ENCODE measurements around the gene RANBP17. TPM values are rescaled to one million over a fixed set of nuclear protein-coding genes. Genes with fewer than 3 reads are reported as not detected.
"Not testable (repeated sequence)": the region's sequence is repeated elsewhere in the genome, so short reads cannot be mapped to it uniquely, and the experiment has no call there.

RANBP17 gene
- total RNA-seq, 1 experiment from 2014 or later: 6.6 TPM

GRCh38 chr5:171295299-171295698 is 433.5 kb downstream of the RANBP17 start:
- no peak for DNase-seq (ENCODE audit: low read depth)
- in situ Hi-C loops (cut with HindIII; ENCODE audit: low pct_unique_long_range_greater_than_20kb, low sequenced_read_pairs): no loop called here

DNA sequence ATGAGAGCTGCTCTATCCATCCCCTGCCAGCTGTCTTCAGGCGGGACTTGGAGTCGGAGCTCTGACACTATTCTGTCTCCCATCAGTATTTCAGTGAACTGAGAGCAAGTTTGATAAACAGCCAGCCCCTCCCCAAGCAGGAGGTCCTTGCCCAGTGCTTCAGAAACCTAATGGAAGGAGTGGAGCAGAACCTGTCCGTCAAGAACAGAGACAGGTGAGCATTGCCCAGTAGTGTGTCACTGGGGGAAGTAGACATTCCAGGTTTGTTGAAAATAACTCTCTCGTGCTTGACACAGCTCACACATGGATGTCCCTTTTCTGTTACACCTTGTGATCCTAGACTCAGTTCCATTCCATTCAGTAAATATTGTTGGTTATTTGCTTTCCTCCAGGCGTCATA is 434.0 kb downstream of the RANBP17 start:
- DNase-seq (ENCODE audit: low read depth): no peak
- in situ Hi-C loops (cut with HindIII; ENCODE audit: low pct_unique_long_range_greater_than_20kb, low sequenced_read_pairs): no loop called here

- in situ Hi-C loops (cut with HindIII; ENCODE audit: low pct_unique_long_range_greater_than_20kb, low sequenced_read_pairs); DNase-seq (ENCODE audit: low read depth): not testable (repeated sequence)
Measured at GRCh38 chr5:171297941-171298340, 436.1 kb downstream of the RANBP17 start.

- DNase-seq (ENCODE audit: low read depth): no peak
- in situ Hi-C loops (cut with HindIII; ENCODE audit: low pct_unique_long_range_greater_than_20kb, low sequenced_read_pairs): no loop called here
Measured at GRCh38 chr5:171299228-171299627, 437.4 kb downstream of the RANBP17 start.

DNA sequence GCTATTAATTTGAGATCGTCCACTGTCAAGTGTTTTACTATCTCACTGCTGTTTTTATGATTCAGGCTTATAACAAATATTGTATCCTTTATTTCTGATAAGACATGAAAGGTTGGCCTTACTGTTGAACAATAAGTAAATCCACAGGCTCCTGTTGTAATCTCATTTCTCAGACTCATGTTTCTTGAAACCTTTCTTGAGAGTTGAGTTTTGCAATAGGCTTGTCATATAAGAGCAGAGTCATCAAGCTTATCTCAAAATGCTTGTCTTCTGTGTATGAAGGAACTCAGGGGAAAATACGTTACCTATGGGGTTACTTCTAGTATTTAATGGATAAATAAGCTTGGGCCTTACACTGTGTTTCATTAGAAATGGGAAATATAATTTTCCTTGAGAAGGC is 438.0 kb downstream of the RANBP17 start:
- no peak for DNase-seq (ENCODE audit: low read depth)
- in situ Hi-C loops (cut with HindIII; ENCODE audit: low pct_unique_long_range_greater_than_20kb, low sequenced_read_pairs): no loop called here

GRCh38 chr5:171300358-171300757 is 438.5 kb downstream of the RANBP17 start:
- DNase-seq (ENCODE audit: low read depth): no peak
- in situ Hi-C loops (cut with HindIII; ENCODE audit: low pct_unique_long_range_greater_than_20kb, low sequenced_read_pairs): no loop called here

- no peak for DNase-seq (ENCODE audit: low read depth)
- in situ Hi-C loops (cut with HindIII; ENCODE audit: low pct_unique_long_range_greater_than_20kb, low sequenced_read_pairs): no loop called here
Measured at GRCh38 chr5:171306166-171306565, 444.3 kb downstream of the RANBP17 start.

GRCh38 chr5:171306781-171307591 is 445.2 kb downstream of the RANBP17 start:
- in situ Hi-C loops (cut with HindIII; ENCODE audit: low pct_unique_long_range_greater_than_20kb, low sequenced_read_pairs): no loop called here
- no peak for DNase-seq (ENCODE audit: low read depth)

GRCh38 chr5:171307789-171308452 is 446.1 kb downstream of the RANBP17 start:
- no peak for DNase-seq (ENCODE audit: low read depth)
- in situ Hi-C loops (cut with HindIII; ENCODE audit: low pct_unique_long_range_greater_than_20kb, low sequenced_read_pairs): no loop called here

- in situ Hi-C loops (cut with HindIII; ENCODE audit: low pct_unique_long_range_greater_than_20kb, low sequenced_read_pairs): no loop called here
- no peak for DNase-seq (ENCODE audit: low read depth)
Measured at GRCh38 chr5:171308453-171309275, 446.8 kb downstream of the RANBP17 start, which contains the start of gene TLX3. TLX3 (plus strand) TSS chr5:171309248; CDS start chr5:171309366, 118 bp downstream.

DNA sequence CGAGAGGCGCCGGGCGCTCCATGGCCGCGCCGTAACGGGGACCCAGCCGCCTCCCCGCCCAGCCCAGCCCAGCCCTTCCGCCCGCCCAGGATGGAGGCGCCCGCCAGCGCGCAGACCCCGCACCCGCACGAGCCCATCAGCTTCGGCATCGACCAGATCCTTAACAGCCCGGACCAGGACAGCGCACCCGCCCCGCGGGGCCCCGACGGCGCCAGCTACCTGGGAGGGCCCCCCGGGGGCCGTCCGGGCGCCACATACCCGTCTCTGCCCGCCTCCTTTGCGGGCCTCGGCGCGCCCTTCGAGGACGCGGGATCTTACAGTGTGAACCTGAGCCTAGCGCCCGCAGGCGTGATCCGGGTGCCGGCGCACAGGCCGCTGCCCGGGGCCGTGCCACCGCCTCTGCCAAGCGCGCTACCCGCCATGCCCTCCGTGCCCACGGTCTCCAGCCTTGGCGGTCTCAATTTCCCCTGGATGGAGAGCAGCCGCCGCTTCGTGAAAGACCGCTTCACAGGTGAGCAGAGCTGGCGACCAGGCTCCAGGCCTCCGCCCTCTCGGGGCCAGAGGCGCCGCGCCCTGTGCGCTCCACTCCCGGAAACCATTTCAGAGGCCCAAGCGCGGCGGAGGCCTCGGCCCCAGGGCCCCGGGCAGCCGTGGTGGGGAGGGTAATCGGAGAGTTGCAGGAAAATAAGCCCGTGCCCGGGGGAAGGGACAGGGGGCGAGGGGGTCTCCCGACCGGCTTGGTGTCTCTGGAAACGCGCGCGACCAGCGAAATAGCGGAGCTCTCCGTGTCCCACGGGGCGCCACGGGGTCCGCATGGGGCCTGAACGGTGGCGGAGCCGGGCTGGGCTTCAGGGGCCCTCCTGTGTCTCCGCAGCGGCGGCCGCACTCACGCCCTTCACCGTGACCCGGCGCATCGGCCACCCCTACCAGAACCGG is 447.7 kb downstream of the RANBP17 start:
- in situ Hi-C loops (cut with HindIII; ENCODE audit: low pct_unique_long_range_greater_than_20kb, low sequenced_read_pairs): no loop called here
- no peak for DNase-seq (ENCODE audit: low read depth)

- DNase-seq (ENCODE audit: low read depth): no peak
- in situ Hi-C loops (cut with HindIII; ENCODE audit: low pct_unique_long_range_greater_than_20kb, low sequenced_read_pairs): no loop called here
Measured at GRCh38 chr5:171310212-171310818, 448.5 kb downstream of the RANBP17 start.

- in situ Hi-C loops (cut with HindIII; ENCODE audit: low pct_unique_long_range_greater_than_20kb, low sequenced_read_pairs): no loop called here
- DNase-seq (ENCODE audit: low read depth): no peak
Measured at GRCh38 chr5:171310819-171311321, 449.1 kb downstream of the RANBP17 start.

DNA sequence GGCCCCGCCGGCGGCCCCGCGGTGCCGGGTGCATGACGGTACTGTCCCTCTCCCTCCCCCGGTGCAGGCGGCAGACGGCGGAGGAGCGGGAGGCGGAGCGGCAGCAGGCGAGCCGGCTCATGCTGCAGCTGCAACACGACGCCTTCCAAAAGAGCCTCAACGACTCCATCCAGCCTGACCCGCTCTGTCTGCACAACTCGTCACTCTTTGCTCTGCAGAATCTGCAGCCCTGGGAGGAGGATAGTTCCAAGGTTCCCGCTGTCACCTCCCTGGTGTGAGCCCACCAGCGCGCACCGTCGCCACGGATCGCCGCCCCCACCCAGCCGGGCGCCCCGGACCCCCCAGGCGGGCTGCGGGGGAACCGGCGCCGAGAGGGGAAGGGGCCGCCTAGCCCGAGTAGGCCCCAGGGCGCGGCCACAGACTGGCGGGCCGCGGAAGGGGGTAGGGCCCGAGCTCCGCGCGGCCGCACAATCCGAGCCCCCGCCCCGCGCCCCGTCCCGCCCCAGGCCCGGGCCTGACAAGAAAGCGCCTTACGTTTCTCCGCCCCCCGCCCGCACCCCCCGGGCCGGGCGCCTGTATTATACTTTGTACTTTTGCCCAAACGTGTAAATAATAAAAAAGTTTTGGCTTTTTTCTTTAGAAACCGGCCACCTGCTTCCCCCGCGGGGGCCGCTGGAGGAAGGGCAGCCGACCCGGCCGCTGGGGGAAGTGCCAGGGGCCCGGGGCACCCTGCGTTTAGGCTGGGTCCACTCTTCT is 449.7 kb downstream of the RANBP17 start:
- in situ Hi-C loops (cut with HindIII; ENCODE audit: low pct_unique_long_range_greater_than_20kb, low sequenced_read_pairs): no loop called here
- DNase-seq (ENCODE audit: low read depth): no peak

- in situ Hi-C loops (cut with HindIII; ENCODE audit: low pct_unique_long_range_greater_than_20kb, low sequenced_read_pairs): no loop called here
- no peak for DNase-seq (ENCODE audit: low read depth)
Measured at GRCh38 chr5:171312129-171312974, 450.5 kb downstream of the RANBP17 start.

Data from Caki2 (cell line).